Myocyte (in vitro differentiated cells): ENCODE data around the gene TMEM178B. TPM values are rescaled to one million over a fixed set of nuclear protein-coding genes. Genes with fewer than 3 reads are reported as not detected.

Experiments
- DNase-seq: peaks from one replicate; pipeline ENCODE4 v3.0.0-alpha.2; 2012; ENCODE audit warnings: low read depth
- total RNA-seq: library from RNA; depleted of rRNA; stranded (reverse); fragments of >200 nt; gene quantifications from 2 replicates; pipeline ENCODE4 v1.2.3, GENCODE V29; 2014

TMEM178B gene
- total RNA-seq, 1 donor from 2014 or later = 6.8 TPM

- no peak for DNase-seq
Measured at GRCh38 chr7:141512597-141512996, 438.7 kb downstream of the TMEM178B start.

DNA sequence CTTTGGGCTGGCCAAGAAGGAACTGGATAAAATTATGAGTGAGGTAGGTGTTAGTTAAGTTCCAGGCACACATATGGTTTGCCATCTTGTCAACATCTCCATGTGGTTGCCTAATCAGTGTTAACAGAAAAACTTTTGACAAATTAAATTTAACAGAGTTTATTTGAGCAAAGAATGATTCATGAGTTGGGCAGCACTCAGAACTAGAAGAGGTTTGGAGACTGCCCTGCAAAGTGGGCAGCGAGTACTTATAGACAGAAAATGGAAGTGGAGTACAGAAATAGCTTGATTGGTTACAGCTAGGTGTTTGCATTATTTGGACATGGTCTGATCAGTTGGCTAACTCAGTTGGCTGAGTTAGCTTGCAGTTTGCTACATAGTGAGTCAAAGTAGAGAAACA lies 439.9 kb downstream of the TMEM178B start:
- no peak for DNase-seq

GRCh38 chr7:141515941-141516340 lies 442.1 kb downstream of the TMEM178B start:
- no peak for DNase-seq

- DNase-seq = no peak
Measured at GRCh38 chr7:141519623-141520022, 445.8 kb downstream of the TMEM178B start.

- DNase-seq = no peak
Measured at GRCh38 chr7:141522657-141523342, 448.9 kb downstream of the TMEM178B start.

- no peak for DNase-seq
Measured at GRCh38 chr7:141525973-141526514, 452.2 kb downstream of the TMEM178B start.

- no peak for DNase-seq
Measured at GRCh38 chr7:141527076-141527475, 453.2 kb downstream of the TMEM178B start.

- no peak for DNase-seq
Measured at GRCh38 chr7:141528399-141528798, 454.5 kb downstream of the TMEM178B start.

Other genes starting within 250 kb of the TMEM178B start
- gene BRAF, start 149.1 kb upstream of the TMEM178B start, total RNA-seq = 16.8 and 18.1 TPM in 2 replicates
- gene MRPS33, start 59.1 kb upstream of the TMEM178B start, total RNA-seq = 47.5 and 59.6 TPM in 2 replicates